Epidermal melanocyte (primary cell): ENCODE data around the gene FAM50B.

Experiments
- DNase-seq: peaks from one replicate; pipeline ENCODE4 v3.0.0; 2011; ENCODE audit warnings: low spot score; ENCODE audit not compliant: insufficient read length

The FAM50B gene

GRCh38 chr6:3819161-3820110 lies 29.7 kb upstream of the FAM50B start:
- no peak for DNase-seq

GRCh38 chr6:3820563-3820962 lies 28.6 kb upstream of the FAM50B start:
- DNase-seq = no peak

- DNase-seq = no peak
Observed at GRCh38 chr6:3822747-3823445, 26.3 kb upstream of the FAM50B start.

GRCh38 chr6:3823671-3824070 lies 25.5 kb upstream of the FAM50B start:
- DNase-seq = no peak

GRCh38 chr6:3825331-3825831 lies 23.8 kb upstream of the FAM50B start:
- DNase-seq = no peak

GRCh38 chr6:3825851-3826581 lies 23.2 kb upstream of the FAM50B start:
- DNase-seq = peak; percentile 87

GRCh38 chr6:3829285-3829684 lies 19.9 kb upstream of the FAM50B start:
- DNase-seq = no peak

GRCh38 chr6:3830806-3831205 lies 18.4 kb upstream of the FAM50B start:
- no peak for DNase-seq

GRCh38 chr6:3831761-3832530 lies 17.2 kb upstream of the FAM50B start:
- no peak for DNase-seq

GRCh38 chr6:3835055-3835731 lies 14.0 kb upstream of the FAM50B start:
- DNase-seq = no peak

- peak; percentile 40 for DNase-seq
Observed at GRCh38 chr6:3835785-3836184, 13.4 kb upstream of the FAM50B start.

- no peak for DNase-seq
Observed at GRCh38 chr6:3836566-3836965, 12.6 kb upstream of the FAM50B start.

- no peak for DNase-seq
Observed at GRCh38 chr6:3837781-3838180, 11.4 kb upstream of the FAM50B start.

- DNase-seq = no peak
Observed at GRCh38 chr6:3838992-3839867, 9.9 kb upstream of the FAM50B start.

- no peak for DNase-seq
Observed at GRCh38 chr6:3841066-3841454, 8.1 kb upstream of the FAM50B start.

GRCh38 chr6:3841711-3842565 lies 7.2 kb upstream of the FAM50B start:
- DNase-seq = no peak

- no peak for DNase-seq
Observed at GRCh38 chr6:3843379-3844096, 5.6 kb upstream of the FAM50B start.

GRCh38 chr6:3844097-3844463 lies 5.1 kb upstream of the FAM50B start:
- no peak for DNase-seq
